Peyer's patch (tissue), 4 donors: ENCODE measurements around the gene BCAS3.

Experiments
- CTCF ChIP-seq, 6 experiments: fragments of 450-650 bp in 4 of 6; fragments of 200-600 bp in 2 of 6; sonication (generic) in 1 of 6; IDR thresholded peaks; one replicate each; pipeline ENCODE4 v1.5.1; 2017 to 2019; ENCODE audit warnings: antibody characterized with exemption in 6 of 6, mild to moderate bottlenecking in 3 of 6, moderate library complexity in 1 of 6
- POLR2A ChIP-seq, 2 donors: fragments of 450-650 bp; IDR thresholded peaks; one replicate each; pipeline ENCODE4 v1.5.1; 2017; ENCODE audit warnings: antibody characterized with exemption in 2 of 2, mild to moderate bottlenecking in 2 of 2, moderate library complexity in 2 of 2

GRCh38 chr17:61403801-61404662, 726.4 kb downstream of the BCAS3 start:
- no peak for TF ChIP-seq CTCF (IDR thresholded peaks at IDR 0.05)
- no peak for TF ChIP-seq POLR2A (IDR thresholded peaks at IDR 0.05)
